ENCODE data around the gene CERS6.

The CERS6 gene

GRCh38 chr2:168666339-168666738 is 210.3 kb downstream of the CERS6 start:
- peak; percentile 6 for DNase-seq (ENCODE audit: low read depth)
- TF ChIP-seq CTCF (IDR thresholded peaks at IDR 0.05; ENCODE audit: low read length, missing control alignments) = no peak
- no peak overlapping the region for H3K4me3 ChIP-seq (replicated peaks; ENCODE audit: low read depth, low read length)

GRCh38 chr2:168667156-168667555 is 211.1 kb downstream of the CERS6 start:
- no peak overlapping the region for H3K4me3 ChIP-seq (replicated peaks; ENCODE audit: low read depth, low read length)
- no peak for TF ChIP-seq CTCF (IDR thresholded peaks at IDR 0.05; ENCODE audit: low read length, missing control alignments)
- no peak for DNase-seq (ENCODE audit: low read depth)

- DNase-seq (ENCODE audit: low read depth) = no peak
- H3K4me3 ChIP-seq (replicated peaks; ENCODE audit: low read depth, low read length) = no peak overlapping the region
- TF ChIP-seq CTCF (IDR thresholded peaks at IDR 0.05; ENCODE audit: low read length, missing control alignments) = no peak
Observed at GRCh38 chr2:168669151-168669550, 213.1 kb downstream of the CERS6 start.

GRCh38 chr2:168670478-168670877 is 214.4 kb downstream of the CERS6 start:
- DNase-seq (ENCODE audit: low read depth) = no peak
- no peak for TF ChIP-seq CTCF (IDR thresholded peaks at IDR 0.05; ENCODE audit: low read length, missing control alignments)
- H3K4me3 ChIP-seq (replicated peaks; ENCODE audit: low read depth, low read length) = no peak overlapping the region

- no peak overlapping the region for H3K4me3 ChIP-seq (replicated peaks; ENCODE audit: low read depth, low read length)
- TF ChIP-seq CTCF (IDR thresholded peaks at IDR 0.05; ENCODE audit: low read length, missing control alignments) = no peak
- DNase-seq (ENCODE audit: low read depth) = peak; percentile 39
Observed at GRCh38 chr2:168671932-168672331, 215.9 kb downstream of the CERS6 start.

- no peak for DNase-seq (ENCODE audit: low read depth)
- TF ChIP-seq CTCF (IDR thresholded peaks at IDR 0.05; ENCODE audit: low read length, missing control alignments) = no peak
- no peak overlapping the region for H3K4me3 ChIP-seq (replicated peaks; ENCODE audit: low read depth, low read length)
Observed at GRCh38 chr2:168673265-168674189, 217.5 kb downstream of the CERS6 start.
